Mesendoderm (in vitro differentiated cells): ENCODE data around the gene DUSP16.

ENCODE experiments used
- DNase-seq: peaks from one replicate; pipeline ENCODE4 v3.0.0; 2013
- H2AK5ac ChIP-seq: 2 replicates; pipeline ENCODE4 v1.6.1; 2013; ENCODE audit warnings: low read length, inconsistent platforms
- H2BK120ac ChIP-seq: 2 replicates; pipeline ENCODE4 v1.6.1; 2013; ENCODE audit warnings: low read depth, mild to moderate bottlenecking, low read length, moderate library complexity, mixed read lengths
- H2BK15ac ChIP-seq: replicated peaks from 2 replicates; pipeline ENCODE4 v1.6.1; 2013; ENCODE audit warnings: low read depth, mild to moderate bottlenecking, moderate library complexity
- H2BK5ac ChIP-seq: 2 replicates; pipeline ENCODE4 v1.6.1; 2013; ENCODE audit warnings: low read length, inconsistent platforms
- H3K18ac ChIP-seq: 2 replicates; pipeline ENCODE4 v1.6.1; 2013; ENCODE audit warnings: mild to moderate bottlenecking, low read length, mixed read lengths
- H3K23ac ChIP-seq: one replicate; pipeline ENCODE4 v1.6.1; 2013; ENCODE audit warnings: low read length
- H3K27ac ChIP-seq: 2 replicates; pipeline ENCODE4 v1.5.1; 2013; ENCODE audit warnings: low read depth, mild to moderate bottlenecking, inconsistent platforms, low read length, moderate library complexity
- H3K27me3 ChIP-seq: 2 replicates; pipeline ENCODE4 v1.6.1; 2013; ENCODE audit warnings: low read length, control low read depth, mild to moderate bottlenecking, inconsistent platforms; ENCODE audit not compliant: insufficient read depth, poor library complexity
- H3K36me3 ChIP-seq: 2 replicates; pipeline ENCODE4 v1.6.1; 2013; ENCODE audit warnings: low read length, inconsistent platforms; ENCODE audit not compliant: control insufficient read depth, insufficient read depth
- H3K4ac ChIP-seq: one replicate; pipeline ENCODE4 v1.6.1; 2013; ENCODE audit warnings: low read depth, mild to moderate bottlenecking, low read length, moderate library complexity
- H3K4me1 ChIP-seq: 2 replicates; pipeline ENCODE4 v1.6.1; 2013; ENCODE audit warnings: low read depth, low read length, inconsistent platforms; ENCODE audit not compliant: control insufficient read depth
- H3K4me2 ChIP-seq: 2 replicates; pipeline ENCODE4 v1.6.1; 2013; ENCODE audit warnings: low read length
- H3K4me3 ChIP-seq: 2 replicates; pipeline ENCODE4 v1.5.1; 2013; ENCODE audit warnings: mild to moderate bottlenecking, low read length
- H3K56ac ChIP-seq: one replicate; pipeline ENCODE4 v1.6.1; 2013; ENCODE audit warnings: low read length
- H3K79me1 ChIP-seq: 2 replicates; pipeline ENCODE4 v1.6.1; 2013; ENCODE audit warnings: low read length, inconsistent platforms
- H3K79me2 ChIP-seq: 2 replicates; pipeline ENCODE4 v1.6.1; 2013; ENCODE audit warnings: mild to moderate bottlenecking, low read length; ENCODE audit not compliant: control insufficient read depth, insufficient read depth
- H3K9ac ChIP-seq: 2 replicates; pipeline ENCODE4 v1.6.1; 2013; ENCODE audit warnings: low read length, inconsistent platforms
- H4K5ac ChIP-seq: one replicate; pipeline ENCODE4 v1.6.1; 2013; ENCODE audit warnings: low read length
- H4K8ac ChIP-seq: one replicate; pipeline ENCODE4 v1.6.1; 2013; ENCODE audit warnings: low read depth, mild to moderate bottlenecking, control low read depth, low read length, moderate library complexity
- WGBS: extraction: QIAGEN DNeasy Blood & Tissue Kit; methylation state at CpG from one replicate; pipeline ENCODE4 v1.1.7; 2013; ENCODE audit warnings: low lambda C conversion rate, missing lambda C conversion rate; ENCODE audit not compliant: insufficient coverage; ENCODE audit errors: extremely low coverage; 5-methylcytosine and 5-hydroxymethylcytosine counted together

Gene DUSP16

DNA sequence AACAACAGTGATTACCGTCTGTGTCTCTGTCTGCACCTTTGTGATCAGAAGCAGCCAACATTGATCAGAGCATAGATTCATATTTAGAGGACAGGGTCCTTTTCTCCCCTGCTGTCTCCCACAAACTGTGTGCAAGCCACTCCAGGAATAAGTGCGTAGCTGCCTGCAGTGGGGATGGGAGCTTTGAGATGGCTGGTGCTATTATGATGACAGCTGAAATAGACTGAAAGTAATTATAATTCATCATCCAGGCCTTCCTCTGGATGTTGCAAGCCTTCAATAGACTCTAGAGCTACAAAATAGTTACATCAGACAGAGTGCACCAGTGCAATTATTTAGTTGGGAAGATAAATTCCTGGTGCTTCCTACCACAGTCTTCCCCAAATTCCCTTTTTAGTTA, 137.7 kb downstream of the DUSP16 start:
- Histone ChIP-seq H3K4me2 (no peak overlapping the region), H3K23ac (no peak overlapping the region), H4K5ac (no peak overlapping the region), H3K4ac (no peak overlapping the region), H2BK15ac (no peak overlapping the region), H3K36me3 (no peaks in the 10 kb centered on the region), H3K79me1 (no peaks in the 10 kb centered on the region), H2AK5ac (no peak overlapping the region), H3K27me3 (no peaks in the 10 kb centered on the region), H3K27ac (no peak overlapping the region), H3K4me3 (no peak overlapping the region), H2BK120ac (no peak overlapping the region), H2BK5ac (no peak overlapping the region), H4K8ac (no peak overlapping the region), H3K56ac (no peak overlapping the region), H3K9ac (no peak overlapping the region), H3K79me2 (no peaks in the 10 kb centered on the region), H3K18ac (no peak overlapping the region), H3K4me1 (no peaks in the 10 kb centered on the region)
- no CpG with 5 or more reads among the region's 2 CpGs for WGBS
- DNase-seq, result no peak
